ENCODE measurements around the gene MTARC2. TPM values are rescaled to one million over a fixed set of nuclear protein-coding genes. Genes with fewer than 3 reads are reported as not detected.

The MTARC2 gene
- total and polyA plus RNA-seq, 2 experiments from 2014 or later = 1.9 to 4.8 TPM

GRCh38 chr1:220754212-220754917 is 6.2 kb downstream of the MTARC2 start:
- Histone ChIP-seq H4K20me1 (ENCODE audit: insufficient read depth) (no peaks in the 10 kb centered on the region), H3K4me3 (no peak overlapping the region), H3K9ac (no peak overlapping the region), H3K36me3 (ENCODE audit: low read depth) (no peaks in the 10 kb centered on the region), H3K9me3 (ENCODE audit: low read depth) (no peaks in the 10 kb centered on the region), H3F3A (ENCODE audit: insufficient read depth) (no peaks in the 10 kb centered on the region), H2AFZ (no peak overlapping the region), H3K9me2 (ENCODE audit: insufficient read depth) (no peaks in the 10 kb centered on the region), H3K79me2 (ENCODE audit: insufficient read depth) (no peaks in the 10 kb centered on the region; the same call in 1 of the 2 replicates), H3K4me1 (ENCODE audit: insufficient read depth) (no peaks in the 10 kb centered on the region), H3K4me2 (ENCODE audit: unreplicated experiment) (no peak overlapping the region), H3K27me3 (replicated peaks; ENCODE audit: insufficient read depth) (no peaks in the 10 kb centered on the region), H3K27ac (no peak overlapping the region)
- no peak for DNase-seq
- TF ChIP-seq EZH2 (IDR thresholded peaks at IDR 0.05; ENCODE audit: insufficient read depth, poor library complexity, severe bottlenecking) (no peak), EZH2phosphoT487 (IDR thresholded peaks at IDR 0.05; ENCODE audit: insufficient read depth, low read depth) (no peak)
- in situ Hi-C loops (cut with MboI) = no loop called here
- WGBS, 2 experiments (ENCODE audit: low coverage in 1 of 2, low lambda C conversion rate in 2 of 2, missing lambda C conversion rate in 2 of 2) = 90 to 96% methylated on average over 6 of the region's 6 CpGs

GRCh38 chr1:220754918-220755295 is 6.8 kb downstream of the MTARC2 start:
- no peak overlapping the region for H3K4me3 ChIP-seq
- no peaks in the 10 kb centered on the region for H3K27me3 ChIP-seq (replicated peaks; ENCODE audit: insufficient read depth)
- no peak for DNase-seq
- H3K36me3 ChIP-seq (ENCODE audit: low read depth) = no peaks in the 10 kb centered on the region
- H2AFZ ChIP-seq = no peak overlapping the region
- H3K27ac ChIP-seq = no peak overlapping the region
- TF ChIP-seq EZH2 (IDR thresholded peaks at IDR 0.05; ENCODE audit: insufficient read depth, poor library complexity, severe bottlenecking) (no peak), EZH2phosphoT487 (IDR thresholded peaks at IDR 0.05; ENCODE audit: insufficient read depth, low read depth) (no peak)
- no peak overlapping the region for H3K4me2 ChIP-seq (ENCODE audit: unreplicated experiment)
- in situ Hi-C loops (cut with MboI) = no loop called here
- H3K9me3 ChIP-seq (ENCODE audit: low read depth) = no peaks in the 10 kb centered on the region
- no peaks in the 10 kb centered on the region for H3F3A ChIP-seq (ENCODE audit: insufficient read depth)
- no peaks in the 10 kb centered on the region for H3K4me1 ChIP-seq (ENCODE audit: insufficient read depth)
- H3K9ac ChIP-seq = no peak overlapping the region
- H3K9me2 ChIP-seq (ENCODE audit: insufficient read depth) = no peaks in the 10 kb centered on the region
- H4K20me1 ChIP-seq (ENCODE audit: insufficient read depth) = no peaks in the 10 kb centered on the region
- WGBS, 2 experiments (ENCODE audit: low coverage in 1 of 2, low lambda C conversion rate in 2 of 2, missing lambda C conversion rate in 2 of 2) = 87 to 97% methylated on average over 4 of the region's 4 CpGs
- no peaks in the 10 kb centered on the region; the same call in 1 of the 2 replicates for H3K79me2 ChIP-seq (ENCODE audit: insufficient read depth)

GRCh38 chr1:220755309-220755708 is 7.2 kb downstream of the MTARC2 start:
- WGBS, 2 experiments (ENCODE audit: low coverage in 1 of 2, low lambda C conversion rate in 2 of 2, missing lambda C conversion rate in 2 of 2) = 89 to 94% methylated on average over 6 of the region's 6 CpGs
- TF ChIP-seq EZH2phosphoT487 (IDR thresholded peaks at IDR 0.05; ENCODE audit: insufficient read depth, low read depth) (no peak), EZH2 (IDR thresholded peaks at IDR 0.05; ENCODE audit: insufficient read depth, poor library complexity, severe bottlenecking) (no peak)
- Histone ChIP-seq H3K4me2 (ENCODE audit: unreplicated experiment) (no peak overlapping the region), H3K9ac (no peak overlapping the region), H2AFZ (no peak overlapping the region), H3K9me3 (ENCODE audit: low read depth) (no peaks in the 10 kb centered on the region), H3K36me3 (ENCODE audit: low read depth) (no peaks in the 10 kb centered on the region), H3K4me1 (ENCODE audit: insufficient read depth) (no peaks in the 10 kb centered on the region), H3K4me3 (no peak overlapping the region), H3K79me2 (ENCODE audit: insufficient read depth) (no peaks in the 10 kb centered on the region; the same call in 1 of the 2 replicates), H3K9me2 (ENCODE audit: insufficient read depth) (no peaks in the 10 kb centered on the region), H3K27me3 (replicated peaks; ENCODE audit: insufficient read depth) (no peaks in the 10 kb centered on the region), H3K27ac (no peak overlapping the region), H4K20me1 (ENCODE audit: insufficient read depth) (no peaks in the 10 kb centered on the region), H3F3A (ENCODE audit: insufficient read depth) (no peaks in the 10 kb centered on the region)
- in situ Hi-C loops (cut with MboI) = no loop called here
- DNase-seq = no peak

- no peaks in the 10 kb centered on the region for H3F3A ChIP-seq (ENCODE audit: insufficient read depth)
- no peaks in the 10 kb centered on the region for H3K4me1 ChIP-seq (ENCODE audit: insufficient read depth)
- no peak for DNase-seq
- H3K36me3 ChIP-seq (ENCODE audit: low read depth) = no peaks in the 10 kb centered on the region
- WGBS, 2 experiments (ENCODE audit: low coverage in 1 of 2, low lambda C conversion rate in 2 of 2, missing lambda C conversion rate in 2 of 2) = 66% methylated on average over 3 of the region's 3 CpGs
- no peaks in the 10 kb centered on the region for H3K27me3 ChIP-seq (replicated peaks; ENCODE audit: insufficient read depth)
- no peaks in the 10 kb centered on the region for H3K79me2 ChIP-seq (ENCODE audit: insufficient read depth)
- H3K9ac ChIP-seq = no peak overlapping the region
- no peaks in the 10 kb centered on the region for H4K20me1 ChIP-seq (ENCODE audit: insufficient read depth)
- no peaks in the 10 kb centered on the region for H3K9me3 ChIP-seq (ENCODE audit: low read depth)
- H3K4me3 ChIP-seq = no peak overlapping the region
- H3K9me2 ChIP-seq (ENCODE audit: insufficient read depth) = no peaks in the 10 kb centered on the region
- no peak overlapping the region for H3K27ac ChIP-seq
- no peak overlapping the region for H2AFZ ChIP-seq
- no peak overlapping the region for H3K4me2 ChIP-seq (ENCODE audit: unreplicated experiment)
- TF ChIP-seq EZH2phosphoT487 (IDR thresholded peaks at IDR 0.05; ENCODE audit: insufficient read depth, low read depth) (no peak), EZH2 (IDR thresholded peaks at IDR 0.05; ENCODE audit: insufficient read depth, poor library complexity, severe bottlenecking) (no peak)
- in situ Hi-C loops (cut with MboI) = no loop called here
Observed at GRCh38 chr1:220757441-220757840, 9.3 kb downstream of the MTARC2 start.

Measured in GM23248 (cell line).